Nasal cavity respiratory epithelium epithelial cell of viscerocranial mucosa (primary cell): ENCODE results near the gene GP5. TPM values are rescaled to one million over a fixed set of nuclear protein-coding genes. Genes with fewer than 3 reads are reported as not detected.

Experiments used
- total RNA-seq: library from RNA; depleted of rRNA; stranded (reverse); fragments of >200 nt; gene quantifications from 2 replicates; pipeline ENCODE4 v1.2.3, GENCODE V29; 2014

Gene GP5
- under 0.01 TPM in 2 replicates for total RNA-seq

GRCh38 chr3:194399166-194399565 lies at the start of gene GP5:
Gene GP5, minus strand, starts transcription at chr3:194399266. Its CDS starts 984 bp downstream, at chr3:194398282.

GRCh38 chr3:194369522-194370279 lies 29.4 kb downstream of the GP5 start, which contains the start of gene LRRC15:
Gene LRRC15, minus strand, starts transcription at chr3:194369743. Its CDS starts 8,700 bp downstream, at chr3:194361043.

DNA sequence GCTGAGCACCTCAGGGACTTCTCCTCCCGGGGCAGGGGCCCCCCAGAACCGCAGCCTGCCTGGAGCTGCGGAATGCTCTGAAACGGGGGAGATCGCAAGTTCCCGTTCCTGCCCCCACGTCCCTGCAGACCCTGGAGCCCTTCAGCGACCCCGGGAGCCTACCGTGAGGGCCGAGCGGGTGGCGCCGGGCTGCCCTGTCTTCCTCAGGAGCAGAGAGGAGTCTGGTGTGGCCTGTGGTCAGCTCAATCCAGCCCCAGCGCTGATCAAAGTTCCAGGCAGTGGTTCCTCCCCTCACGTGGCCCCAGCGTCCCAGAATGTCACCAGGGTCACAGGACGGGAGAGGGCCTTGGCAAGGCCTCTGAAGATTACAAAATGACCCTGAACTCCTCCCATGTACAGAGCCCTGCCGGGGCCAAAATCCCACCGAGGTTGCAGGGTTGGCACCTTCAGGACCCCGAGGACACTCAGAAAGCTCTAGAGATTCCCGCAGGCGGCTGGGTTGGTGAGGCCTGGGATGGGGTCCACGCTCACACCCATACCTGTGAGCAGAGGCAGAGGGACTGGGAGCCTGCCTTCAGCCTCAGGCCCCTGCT lies 47.9 kb downstream of the GP5 start, which contains the start of gene CPN2:
CPN2 (minus strand) TSS at position 249 of the 593 bp plus-strand sequence. CDS start 8,626 bp downstream, outside the sequence.

Other genes with a start within 250 kb of the GP5 start
- gene CPN2, start 47.9 kb downstream of the GP5 start, total RNA-seq: not detected in 2 replicates
- under 0.01 TPM in 1 of 2 replicates, not detected in the other for gene LRRC15, start 29.5 kb downstream of the GP5 start, total RNA-seq
- 201 and 268 TPM in 2 replicates for gene ATP13A3, start 87.7 kb upstream of the GP5 start, total RNA-seq
- gene TMEM44, start 234.2 kb upstream of the GP5 start, total RNA-seq: 8.2 and 13.6 TPM in 2 replicates